Esophagus muscularis mucosa (tissue), 4 donors: ENCODE data around the gene LRFN2.

ENCODE experiments used
- EP300 ChIP-seq: sonication (generic); formaldehyde crosslinking; IDR thresholded peaks from one replicate; pipeline ENCODE4 v1.6.1; 2017; ENCODE audit warnings: antibody characterized with exemption
- POLR2A ChIP-seq: fragments of 450-650 bp; IDR thresholded peaks from one replicate; pipeline ENCODE4 v1.6.1; 2017; ENCODE audit warnings: antibody characterized with exemption, moderate library complexity, mild to moderate bottlenecking, low read depth
- POLR2AphosphoS5 ChIP-seq, 2 donors: sonication (generic); formaldehyde crosslinking; IDR thresholded peaks; one replicate each; pipeline ENCODE4 v1.6.1; 2017; ENCODE audit warnings: antibody characterized with exemption in 2 of 2
- TF ChIP-seq, protein P1 (sequence below), 3 experiments: fragments of 200-600 bp in 2 of 3; fragments of 450-650 bp in 1 of 3; sonication (generic) in 2 of 3; IDR thresholded peaks; one replicate each; pipeline ENCODE4 v1.5.1; 2017 to 2019; ENCODE audit warnings: antibody characterized with exemption in 3 of 3, mild to moderate bottlenecking in 2 of 3, moderate library complexity in 1 of 3

- no peak for TF ChIP-seq POLR2AphosphoS5 (IDR thresholded peaks at IDR 0.05)
- TF ChIP-seq, protein P1, sequence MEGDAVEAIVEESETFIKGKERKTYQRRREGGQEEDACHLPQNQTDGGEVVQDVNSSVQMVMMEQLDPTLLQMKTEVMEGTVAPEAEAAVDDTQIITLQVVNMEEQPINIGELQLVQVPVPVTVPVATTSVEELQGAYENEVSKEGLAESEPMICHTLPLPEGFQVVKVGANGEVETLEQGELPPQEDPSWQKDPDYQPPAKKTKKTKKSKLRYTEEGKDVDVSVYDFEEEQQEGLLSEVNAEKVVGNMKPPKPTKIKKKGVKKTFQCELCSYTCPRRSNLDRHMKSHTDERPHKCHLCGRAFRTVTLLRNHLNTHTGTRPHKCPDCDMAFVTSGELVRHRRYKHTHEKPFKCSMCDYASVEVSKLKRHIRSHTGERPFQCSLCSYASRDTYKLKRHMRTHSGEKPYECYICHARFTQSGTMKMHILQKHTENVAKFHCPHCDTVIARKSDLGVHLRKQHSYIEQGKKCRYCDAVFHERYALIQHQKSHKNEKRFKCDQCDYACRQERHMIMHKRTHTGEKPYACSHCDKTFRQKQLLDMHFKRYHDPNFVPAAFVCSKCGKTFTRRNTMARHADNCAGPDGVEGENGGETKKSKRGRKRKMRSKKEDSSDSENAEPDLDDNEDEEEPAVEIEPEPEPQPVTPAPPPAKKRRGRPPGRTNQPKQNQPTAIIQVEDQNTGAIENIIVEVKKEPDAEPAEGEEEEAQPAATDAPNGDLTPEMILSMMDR (IDR thresholded peaks at IDR 0.05), result no peak
- TF ChIP-seq POLR2A, result no peak
- TF ChIP-seq EP300, result no peak
Measured at GRCh38 chr6:40599555-40599954, 12.4 kb upstream of the LRFN2 start.
